HG03045 (cell line): ENCODE measurements around the gene GDPGP1.

Experiments used
- ATAC-seq: cut with Tn5 transposase; IDR thresholded peaks from one replicate; pipeline ENCODE4 v1.9.1; 2021; ENCODE audit warnings: mild to moderate bottlenecking, moderate library complexity; ENCODE audit not compliant: unreplicated experiment

The GDPGP1 gene

GRCh38 chr15:90203473-90203872, 30.5 kb upstream of the GDPGP1 start:
- no peak for ATAC-seq

- no peak for ATAC-seq
These were observed 30.1 kb upstream of the GDPGP1 start for GRCh38 chr15:90203922-90204321.

- no peak for ATAC-seq
These were observed 28.8 kb upstream of the GDPGP1 start for GRCh38 chr15:90205050-90205848.

- no peak for ATAC-seq
These were observed 28.1 kb upstream of the GDPGP1 start for GRCh38 chr15:90205886-90206285.

GRCh38 chr15:90207252-90207651, 26.8 kb upstream of the GDPGP1 start:
- ATAC-seq: no peak

- no peak for ATAC-seq
These were observed 25.7 kb upstream of the GDPGP1 start for GRCh38 chr15:90208356-90208755.

GRCh38 chr15:90209591-90209990, 24.4 kb upstream of the GDPGP1 start:
- ATAC-seq: peak; percentile 54

GRCh38 chr15:90210593-90210992, 23.4 kb upstream of the GDPGP1 start:
- ATAC-seq: no peak

- ATAC-seq: no peak
These were observed 23.0 kb upstream of the GDPGP1 start for GRCh38 chr15:90211009-90211408.

GRCh38 chr15:90211440-90212143, 22.4 kb upstream of the GDPGP1 start:
- ATAC-seq: no peak

GRCh38 chr15:90212221-90213098, 21.5 kb upstream of the GDPGP1 start:
- ATAC-seq: no peak

- no peak for ATAC-seq
These were observed 20.7 kb upstream of the GDPGP1 start for GRCh38 chr15:90213122-90213817.

GRCh38 chr15:90213818-90214204, 20.2 kb upstream of the GDPGP1 start:
- no peak for ATAC-seq

- no peak for ATAC-seq
These were observed 19.3 kb upstream of the GDPGP1 start for GRCh38 chr15:90214553-90215196.

GRCh38 chr15:90217671-90218394, 16.2 kb upstream of the GDPGP1 start:
- ATAC-seq: no peak

GRCh38 chr15:90219421-90220141, 14.4 kb upstream of the GDPGP1 start:
- no peak for ATAC-seq

GRCh38 chr15:90221246-90221900, 12.6 kb upstream of the GDPGP1 start:
- no peak for ATAC-seq

- no peak for ATAC-seq
These were observed 11.5 kb upstream of the GDPGP1 start for GRCh38 chr15:90222547-90222946.
